GM12872 (cell line): ENCODE results near the gene SPG7.

ENCODE experiments used
- CTCF ChIP-seq: IDR thresholded peaks from 3 replicates; pipeline ENCODE4 v1.5.1; 2011; ENCODE audit warnings: low read depth, mild to moderate bottlenecking, low read length, moderate library complexity; ENCODE audit not compliant: insufficient read depth

Gene SPG7

GRCh38 chr16:89545831-89546574, 37.8 kb downstream of the SPG7 start:
- TF ChIP-seq CTCF = no peak

GRCh38 chr16:89546781-89547180, 38.6 kb downstream of the SPG7 start:
- no peak for TF ChIP-seq CTCF

GRCh38 chr16:89547291-89547690, 39.1 kb downstream of the SPG7 start:
- TF ChIP-seq CTCF = no peak

GRCh38 chr16:89547860-89548259, 39.7 kb downstream of the SPG7 start:
- no peak for TF ChIP-seq CTCF

- TF ChIP-seq CTCF = no peak
Measured at GRCh38 chr16:89548344-89549006, 40.3 kb downstream of the SPG7 start.

GRCh38 chr16:89549007-89549700, 41.0 kb downstream of the SPG7 start:
- TF ChIP-seq CTCF = no peak

GRCh38 chr16:89550421-89551007, 42.3 kb downstream of the SPG7 start:
- no peak for TF ChIP-seq CTCF
